GM21737 (cell line): Measurements from ENCODE around the gene R3HDML.

ENCODE experiments used
- ATAC-seq: cut with Tn5 transposase; IDR thresholded peaks from one replicate; pipeline ENCODE4 v1.9.1; 2021; ENCODE audit warnings: mild to moderate bottlenecking, moderate library complexity; ENCODE audit not compliant: unreplicated experiment

The R3HDML gene

DNA sequence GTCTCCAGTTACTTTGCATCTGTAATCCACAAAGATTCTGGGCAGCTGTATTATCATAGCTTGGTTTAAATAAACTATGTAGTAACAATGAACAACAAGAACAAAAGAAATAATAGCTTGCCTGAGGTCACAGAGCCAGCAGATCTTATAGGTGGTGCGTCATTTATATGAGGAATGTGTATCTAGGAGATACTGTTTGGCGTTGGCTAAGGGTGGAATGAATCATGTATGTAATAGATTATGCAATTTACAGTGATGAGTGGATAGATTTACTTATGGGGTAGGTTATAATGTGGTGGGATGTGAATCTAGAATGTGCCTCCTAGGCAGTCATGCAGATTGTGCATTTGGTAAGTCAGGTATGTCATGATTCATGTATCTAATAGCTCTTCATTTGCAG lies 61.5 kb downstream of the R3HDML start:
- ATAC-seq = no peak

DNA sequence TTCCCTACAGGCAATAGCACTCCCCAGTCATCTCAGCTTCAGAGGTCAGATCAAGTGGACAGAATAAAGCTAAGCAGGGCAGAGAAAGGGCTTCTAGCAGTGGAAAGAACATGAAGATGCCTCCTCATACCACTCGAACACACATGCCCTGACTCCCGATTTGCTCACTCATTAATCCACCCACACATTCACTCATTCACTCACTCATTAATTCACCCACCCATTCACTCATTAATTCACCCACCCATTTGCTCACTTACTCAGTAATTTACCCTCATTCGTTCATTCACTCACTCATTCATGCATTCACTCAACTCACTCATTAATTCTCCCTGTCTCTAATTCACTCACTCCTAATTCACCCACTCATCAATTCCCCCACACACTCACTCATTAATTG lies 62.6 kb downstream of the R3HDML start:
- ATAC-seq = no peak

DNA sequence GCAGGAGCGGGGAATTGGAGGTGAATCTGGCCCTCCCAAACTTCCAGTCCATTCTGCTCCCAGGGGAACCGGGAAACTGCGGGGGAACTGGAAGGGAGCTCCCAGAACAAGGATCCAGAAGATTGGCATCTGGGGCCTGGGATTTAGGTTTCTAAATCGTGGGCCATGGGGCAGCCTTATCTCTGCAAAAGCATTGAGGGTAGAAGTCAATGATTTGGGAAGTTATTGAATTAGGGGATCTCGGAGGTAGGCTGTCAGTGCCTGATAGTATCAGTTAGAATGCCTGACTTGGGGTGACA lies 63.8 kb downstream of the R3HDML start:
- ATAC-seq = no peak
